Gastroesophageal sphincter (tissue), 3 donors: ENCODE measurements around the gene SNIP1.

Experiments
- CTCF ChIP-seq, 4 experiments: fragments of 200-600 bp in 2 of 4; fragments of 450-650 bp in 2 of 4; sonication (generic) in 1 of 4; IDR thresholded peaks; one replicate each; pipeline ENCODE4 v1.5.1; 2017 to 2019; ENCODE audit warnings: antibody characterized with exemption in 4 of 4, mild to moderate bottlenecking in 2 of 4, moderate library complexity in 2 of 4
- POLR2A ChIP-seq, 2 donors: fragments of 450-650 bp; IDR thresholded peaks; one replicate each; pipeline ENCODE4 v1.6.1; 2017; ENCODE audit warnings: antibody characterized with exemption in 2 of 2, mild to moderate bottlenecking in 2 of 2, moderate library complexity in 1 of 2
- POLR2AphosphoS5 ChIP-seq: sonication (generic); formaldehyde crosslinking; IDR thresholded peaks from one replicate; pipeline ENCODE4 v1.6.1; 2017; ENCODE audit warnings: antibody characterized with exemption

- TF ChIP-seq CTCF (IDR thresholded peaks at IDR 0.05): no peak
- no peak for TF ChIP-seq POLR2A (IDR thresholded peaks at IDR 0.05)
- TF ChIP-seq POLR2AphosphoS5: no peak
Measured at GRCh38 chr1:37509181-37509580, 44.9 kb downstream of the SNIP1 start.
